ENCODE results near the gene METTL4. TPM values are rescaled to one million over a fixed set of nuclear protein-coding genes. Genes with fewer than 3 reads are reported as not detected.

METTL4 gene, protein sequence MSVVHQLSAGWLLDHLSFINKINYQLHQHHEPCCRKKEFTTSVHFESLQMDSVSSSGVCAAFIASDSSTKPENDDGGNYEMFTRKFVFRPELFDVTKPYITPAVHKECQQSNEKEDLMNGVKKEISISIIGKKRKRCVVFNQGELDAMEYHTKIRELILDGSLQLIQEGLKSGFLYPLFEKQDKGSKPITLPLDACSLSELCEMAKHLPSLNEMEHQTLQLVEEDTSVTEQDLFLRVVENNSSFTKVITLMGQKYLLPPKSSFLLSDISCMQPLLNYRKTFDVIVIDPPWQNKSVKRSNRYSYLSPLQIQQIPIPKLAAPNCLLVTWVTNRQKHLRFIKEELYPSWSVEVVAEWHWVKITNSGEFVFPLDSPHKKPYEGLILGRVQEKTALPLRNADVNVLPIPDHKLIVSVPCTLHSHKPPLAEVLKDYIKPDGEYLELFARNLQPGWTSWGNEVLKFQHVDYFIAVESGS
- total RNA-seq (2022; extraction: Qiagen RNA extraction), result 3.9 to 6.7 TPM (median 4.8 TPM) in 5 replicates

DNA sequence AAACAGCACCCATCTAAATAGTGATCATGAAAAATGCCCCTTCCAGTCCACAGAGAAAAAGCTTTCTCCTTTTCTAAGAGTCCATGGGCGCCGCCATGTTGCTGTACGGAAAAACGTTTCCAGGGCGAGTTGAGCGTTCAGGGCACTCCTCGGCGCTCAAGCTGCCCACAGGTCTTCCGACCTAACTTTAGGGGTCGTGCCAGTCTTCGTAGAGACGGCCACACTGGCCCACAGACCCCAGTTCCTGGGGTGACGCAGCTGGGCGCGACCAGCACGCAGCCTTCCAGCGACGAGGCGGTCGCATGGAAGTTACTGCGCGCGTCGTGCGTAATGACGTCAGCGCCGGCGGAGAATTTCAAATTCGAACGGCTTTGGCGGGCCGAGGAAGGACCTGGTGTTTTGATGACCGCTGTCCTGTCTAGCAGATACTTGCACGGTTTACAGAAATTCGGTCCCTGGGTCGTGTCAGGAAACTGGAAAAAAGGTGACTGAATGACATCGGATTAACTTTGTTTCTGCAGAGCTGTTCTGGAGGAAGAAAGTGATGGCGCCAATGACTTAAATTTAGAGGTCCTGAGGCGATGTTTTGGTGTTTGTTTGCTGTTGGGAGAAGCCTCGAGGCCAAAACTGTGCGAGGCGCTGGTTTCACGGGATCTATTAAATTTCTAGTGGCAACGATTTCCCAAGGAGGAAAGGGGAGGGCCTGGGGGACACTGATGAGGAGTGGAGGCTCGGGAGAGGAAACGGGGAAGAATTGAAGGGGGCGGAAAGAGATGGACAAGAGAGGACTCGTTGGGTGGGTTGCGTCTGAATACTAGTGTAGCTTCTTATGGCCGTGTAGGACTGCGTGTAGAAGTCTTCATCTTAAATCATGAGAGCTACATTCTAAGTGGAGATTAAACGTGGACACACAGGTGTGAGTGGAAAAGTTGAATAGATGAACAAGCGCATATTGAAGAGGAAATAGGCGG lies at the start of gene METTL4, which contains the start of gene NDC80:
Gene METTL4 (minus strand): TSS at position 306 of the 971 bp plus-strand sequence. CDS start 4,289 bp downstream, outside the sequence.
Gene NDC80 (plus strand): TSS at position 358 of the 971 bp plus-strand sequence. CDS start 1,429 bp downstream, outside the sequence.

Other genes starting within 250 kb of the METTL4 start
- gene NDC80, start 52 bp upstream of the METTL4 start, total RNA-seq (2022; extraction: Qiagen RNA extraction), result 12.5 to 15.4 TPM (median 13.3 TPM) in 5 replicates
- 12.6 to 19.7 TPM (median 14.3 TPM) in 5 replicates for gene SMCHD1, start 84.2 kb upstream of the METTL4 start, total RNA-seq (2022; extraction: Qiagen RNA extraction)